KG1 (cell line): ENCODE results near the gene NINL.
"Not testable (repeated sequence)": the region's sequence is repeated elsewhere in the genome, so short reads cannot be mapped to it uniquely, and the experiment has no call there.

Source experiments
- DNase-seq: peaks from one replicate; lab custom pipeline; 2025; lab: John Stamatoyannopoulos, UW

Gene NINL

DNA sequence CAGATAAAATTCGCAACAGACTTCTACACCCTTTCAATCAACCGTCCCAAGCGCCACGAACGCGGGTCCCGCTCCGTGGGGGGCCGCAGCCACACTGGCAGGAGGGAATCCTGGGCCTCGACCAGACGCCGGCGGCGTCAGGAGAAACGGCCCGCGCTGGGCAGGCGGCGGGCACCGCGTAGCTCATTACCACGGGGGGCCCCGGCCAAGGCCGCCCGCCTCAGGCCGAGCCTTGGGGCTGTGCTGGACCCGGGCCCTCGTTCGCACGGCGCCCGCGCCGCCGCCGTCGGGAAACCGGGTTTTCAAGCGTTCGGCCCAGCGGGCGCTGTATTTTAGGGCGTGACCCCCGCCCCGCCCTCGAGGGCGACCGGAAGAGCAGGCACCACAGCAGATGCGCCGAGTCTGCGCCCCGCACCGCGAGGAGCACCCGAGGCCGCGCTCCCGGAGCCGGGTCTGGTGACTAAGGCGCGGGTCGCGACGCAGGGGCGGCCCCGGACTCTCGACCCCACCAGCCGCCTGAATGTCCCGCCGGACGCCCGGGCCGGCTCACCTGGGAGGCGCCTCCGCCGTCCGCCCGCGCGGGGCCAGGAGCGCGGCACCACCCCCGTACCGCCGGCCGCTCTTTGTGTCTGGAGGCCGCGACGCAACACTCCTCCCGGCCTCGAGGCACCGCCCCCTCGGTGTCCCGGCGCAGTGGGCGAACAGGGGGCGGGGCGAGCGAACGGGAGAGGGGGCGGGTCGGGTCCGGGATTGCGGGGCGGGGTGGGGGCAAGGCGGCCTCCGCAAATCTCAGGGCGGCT, at the start of gene NINL:
TSS of gene NINL (minus strand) at position 627 of the 800 bp plus-strand sequence. CDS start 58,944 bp downstream, outside the sequence.
- DNase-seq = no peak

DNA sequence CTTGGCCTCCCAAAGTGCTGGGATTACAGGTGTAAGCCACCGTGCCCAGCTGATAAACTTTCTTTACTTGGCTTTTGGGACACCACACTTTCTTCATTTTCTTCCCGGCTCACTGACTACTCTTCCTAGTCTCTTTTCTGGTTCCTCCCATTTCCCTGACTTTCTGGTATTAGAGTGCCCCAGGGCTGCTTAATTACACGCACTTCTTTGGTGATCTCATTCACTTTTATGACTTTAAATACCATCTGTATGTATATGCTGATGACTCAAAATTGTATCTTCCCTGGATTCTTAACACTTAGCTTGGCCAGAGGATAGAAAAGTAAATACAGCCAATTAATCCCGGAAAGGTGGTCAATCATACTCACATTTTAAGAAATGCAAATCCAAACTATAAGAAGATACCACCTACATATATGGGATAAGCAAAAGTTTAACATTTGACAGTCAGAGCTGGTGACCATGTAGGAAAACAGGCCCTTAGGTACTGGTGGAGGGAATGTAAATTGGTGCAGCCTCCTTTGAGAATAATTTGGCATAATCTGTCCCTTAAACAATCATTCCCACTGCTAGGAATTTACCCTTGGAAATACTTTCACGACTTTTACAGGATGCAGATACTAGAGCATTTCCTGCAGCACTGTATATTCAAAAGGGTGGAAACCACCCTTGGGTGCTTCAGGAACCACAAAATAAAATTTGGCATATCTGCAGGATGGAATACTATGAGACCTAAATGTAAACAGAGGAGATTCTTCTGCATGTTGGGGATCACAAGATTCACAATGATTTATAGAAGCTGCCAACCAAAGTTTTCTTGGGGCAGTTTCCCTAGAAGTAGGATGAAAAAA, 47.8 kb upstream of the NINL start:
- DNase-seq = no peak

DNA sequence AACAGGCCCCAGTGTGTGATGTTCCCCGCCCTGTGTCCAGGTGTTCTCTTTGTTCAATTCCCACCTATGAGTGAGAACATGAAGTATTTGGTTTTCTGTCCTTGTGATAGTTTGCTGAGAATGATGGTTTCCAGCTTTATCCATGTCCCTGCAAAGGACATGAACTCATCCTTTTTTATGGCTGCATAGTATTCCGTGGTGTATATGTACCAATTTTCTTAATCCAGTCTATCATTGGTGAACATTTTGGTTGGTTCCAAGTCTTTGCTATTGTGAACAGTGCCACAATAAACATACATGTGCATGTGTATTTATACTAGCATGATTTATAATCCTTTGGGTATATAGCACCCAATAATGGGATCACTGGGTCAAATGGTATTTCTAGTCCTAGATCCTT, 45.3 kb upstream of the NINL start:
- DNase-seq = not testable (repeated sequence)

DNA sequence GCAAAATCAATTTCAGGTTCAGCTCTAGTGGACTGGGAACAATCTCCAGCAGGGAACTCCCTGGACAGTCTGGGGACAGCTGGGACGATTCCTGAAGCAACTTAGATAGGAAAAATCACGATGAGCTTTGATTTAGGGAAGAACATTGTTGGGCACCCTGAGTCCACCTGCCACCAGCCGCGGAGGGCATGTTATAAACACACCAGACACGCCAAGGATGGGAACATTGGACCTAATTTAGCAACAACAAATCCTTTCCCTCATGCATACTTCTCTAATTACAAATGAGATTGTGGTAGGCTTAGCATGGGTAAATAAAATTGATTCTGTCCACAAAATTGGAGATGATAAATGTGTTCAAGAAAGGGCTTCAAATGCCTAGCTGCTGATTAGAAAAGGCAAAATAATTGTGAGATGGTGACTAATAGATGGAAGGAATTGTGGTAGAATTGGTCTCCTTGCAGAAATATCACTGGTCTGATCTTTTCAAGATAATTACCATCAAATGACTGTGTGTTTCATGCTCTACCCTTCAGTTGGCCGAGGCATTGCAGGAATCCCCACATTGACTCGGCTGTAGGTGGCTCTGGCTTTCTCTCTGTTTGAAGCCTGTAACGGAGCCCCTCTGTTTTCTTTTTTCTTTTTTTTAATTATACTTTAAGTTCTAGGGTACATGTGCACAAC, 44.6 kb upstream of the NINL start:
- no peak for DNase-seq

DNA sequence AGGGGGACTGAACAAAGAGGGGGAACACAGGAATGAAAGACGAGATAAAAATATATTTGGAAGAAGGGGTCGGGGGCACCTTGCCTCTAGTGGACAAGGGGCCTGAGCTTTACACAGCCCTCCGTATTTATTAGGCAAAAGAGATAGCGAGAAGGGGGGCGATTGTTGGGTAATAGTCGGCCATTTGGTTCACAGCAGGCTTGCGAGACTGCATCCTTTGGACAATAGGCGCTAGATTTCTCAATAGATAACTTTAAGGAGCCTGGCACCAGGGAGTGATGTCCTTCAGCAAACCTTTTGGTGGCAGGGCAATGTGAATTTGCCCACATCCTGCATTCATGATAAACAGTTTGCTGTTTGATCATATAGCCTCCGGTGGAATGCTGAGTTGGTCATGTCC, 41.4 kb upstream of the NINL start:
- no peak for DNase-seq

DNA sequence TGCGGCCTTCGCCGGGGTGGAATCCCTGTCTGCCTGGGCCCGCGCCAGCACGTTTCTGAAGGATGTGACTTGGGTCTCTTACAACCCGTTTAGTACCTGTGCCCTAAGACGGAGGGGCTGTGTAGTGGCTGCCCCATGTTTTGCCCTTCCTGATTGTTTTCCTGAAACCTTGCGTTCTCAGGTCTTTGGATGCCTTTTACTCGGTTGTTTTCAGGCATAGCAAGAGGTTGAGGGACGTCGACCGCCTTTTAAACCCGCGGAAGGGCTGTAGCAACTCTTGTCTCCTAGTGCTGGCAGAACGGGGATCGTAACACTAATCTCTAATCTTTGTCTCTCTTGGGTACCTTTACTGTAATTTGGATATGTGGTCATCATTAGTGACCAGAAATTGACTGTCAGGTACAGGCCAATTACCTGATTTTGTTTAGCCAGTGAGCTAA, 39.2 kb upstream of the NINL start:
- peak; percentile 48 for DNase-seq

DNA sequence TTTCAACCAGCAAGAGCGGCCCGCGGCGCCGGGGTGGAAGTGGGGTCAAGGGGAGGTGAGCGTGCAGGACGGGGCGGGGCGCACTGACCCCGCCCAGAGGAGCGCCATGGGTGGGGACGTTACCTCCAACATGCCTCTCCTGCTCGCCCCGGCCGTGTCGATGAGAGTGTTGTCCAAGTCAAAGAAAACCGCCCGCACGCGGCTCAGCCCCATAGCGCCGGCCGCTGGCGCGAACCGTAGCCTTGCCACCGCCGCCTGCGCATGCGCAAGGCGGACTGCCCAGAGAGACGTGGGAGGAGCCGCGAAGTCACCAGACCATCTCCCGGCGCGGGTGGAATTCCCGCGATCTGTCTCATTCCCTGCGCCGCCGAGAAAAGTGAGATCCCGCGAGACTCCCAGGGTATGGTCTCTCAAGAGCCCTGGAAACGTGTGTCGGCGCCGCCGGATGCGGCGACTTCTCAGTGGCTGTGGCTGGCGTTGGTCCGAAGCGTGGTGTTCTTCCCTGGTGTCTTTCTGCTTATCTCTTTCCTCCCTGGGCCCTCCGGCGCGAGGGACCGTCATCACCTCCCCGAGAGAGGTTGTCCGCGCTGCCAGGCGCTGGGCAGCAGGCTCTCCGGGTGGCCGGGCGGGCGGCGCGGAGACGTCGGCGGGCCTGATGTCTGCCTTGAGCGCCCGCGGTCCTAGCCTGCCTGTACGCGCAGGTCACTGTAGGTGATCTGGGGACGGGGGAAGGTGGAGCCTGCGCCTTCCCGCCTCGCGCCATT, 38.6 kb upstream of the NINL start, which contains the start of gene NANP:
TSS of gene NANP (minus strand) at position 279 of the 764 bp plus-strand sequence. CDS start at position 213, 66 bp downstream.
- peak; percentile 91 for DNase-seq

DNA sequence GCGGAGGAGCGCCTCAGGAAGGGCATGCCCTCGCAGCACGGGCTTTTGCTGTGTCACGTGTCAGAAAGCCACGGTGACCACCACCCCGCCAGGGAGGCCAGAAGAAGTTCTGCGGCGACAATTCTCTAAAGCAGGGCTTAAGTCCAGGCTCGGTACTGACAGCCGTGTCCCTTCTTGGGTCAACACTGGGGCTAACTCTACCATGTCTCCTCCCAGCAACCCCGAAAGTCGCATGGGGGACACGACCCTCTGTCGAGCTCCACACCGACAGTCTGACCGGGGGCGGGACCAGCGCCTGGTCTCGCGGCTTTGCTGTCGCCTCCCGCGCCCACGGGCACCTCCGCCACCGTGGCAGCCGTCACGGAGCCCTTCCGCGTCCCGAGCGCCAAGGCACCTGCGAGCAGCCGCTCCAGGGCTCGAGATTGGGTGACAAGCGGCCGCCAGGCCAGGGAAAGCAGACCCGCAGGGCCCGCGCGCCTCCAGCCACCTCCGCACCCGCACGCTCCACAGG, 37.9 kb upstream of the NINL start:
- no peak for DNase-seq

DNA sequence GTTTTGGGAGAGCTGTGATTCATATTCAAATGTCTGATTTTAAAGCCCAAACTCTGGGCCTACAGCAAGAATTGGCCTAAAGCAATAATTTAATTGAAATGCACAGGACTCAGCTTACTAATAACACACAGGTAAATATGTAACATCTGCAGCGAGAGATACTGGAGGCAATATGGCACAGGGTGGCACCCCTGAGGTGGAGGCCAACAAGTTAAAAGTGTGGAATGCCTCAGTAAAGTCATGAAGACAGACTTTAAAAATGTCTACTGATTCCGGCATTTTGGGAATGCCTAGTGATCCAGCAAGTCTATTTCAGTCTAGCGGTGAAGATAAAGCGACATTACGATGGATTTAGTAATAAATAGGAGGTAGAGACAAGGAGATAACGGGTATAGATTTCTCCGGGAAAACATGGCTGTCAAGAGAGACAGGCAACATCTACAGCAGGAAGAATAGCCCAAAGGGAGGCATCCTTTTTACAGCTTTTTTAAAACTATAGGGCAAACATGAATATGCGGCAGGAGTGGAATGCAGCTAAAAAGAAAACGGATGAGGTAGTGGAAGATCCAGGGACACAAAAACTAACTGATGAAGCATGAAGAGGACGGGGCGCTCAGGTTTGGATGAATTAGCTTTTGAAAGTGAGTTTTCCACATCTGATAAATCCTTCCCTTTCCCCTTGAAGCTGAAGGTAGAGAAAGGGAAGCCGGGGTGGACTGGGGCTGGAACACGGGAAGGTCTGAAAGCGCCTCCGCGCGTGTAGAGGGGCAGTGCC, 37.3 kb upstream of the NINL start:
- no peak for DNase-seq

DNA sequence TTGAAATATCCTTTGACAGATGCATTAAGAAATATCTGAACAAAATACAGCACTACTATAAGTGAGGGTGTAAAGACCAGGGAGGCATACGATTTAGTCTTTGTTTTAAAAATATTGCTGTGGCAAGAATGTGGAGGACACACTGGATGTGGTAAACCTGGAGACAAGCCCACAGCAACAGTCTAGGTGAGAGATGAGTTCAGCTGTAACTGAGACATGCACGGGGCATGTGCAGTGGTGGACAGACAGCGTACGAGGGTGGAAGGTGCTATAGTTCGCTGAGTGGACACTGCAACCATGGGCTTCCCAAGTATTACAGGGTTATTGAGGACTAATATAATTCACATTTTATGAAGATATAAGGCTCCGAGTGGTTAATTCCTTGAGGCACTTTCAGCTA, 36.7 kb upstream of the NINL start:
- DNase-seq = no peak

DNA sequence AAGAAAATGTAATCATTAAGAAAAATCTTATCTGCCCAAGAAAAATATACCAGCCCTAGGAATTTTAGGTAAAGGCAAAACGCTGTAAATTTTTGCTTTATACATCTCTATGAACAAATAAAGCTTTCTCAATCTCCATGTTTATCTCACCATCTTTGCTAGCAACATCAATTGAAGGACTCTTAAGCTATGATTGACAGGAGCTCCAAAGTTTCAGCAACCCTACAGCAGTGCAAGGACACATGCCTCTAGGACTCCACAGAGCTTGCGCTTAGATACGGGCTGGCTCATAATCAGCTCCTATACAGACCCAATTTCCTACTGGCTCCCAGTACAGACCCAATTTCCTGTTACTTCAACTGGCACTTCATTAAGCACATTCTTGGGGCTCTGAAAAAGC, 34.2 kb upstream of the NINL start:
- DNase-seq = no peak

DNA sequence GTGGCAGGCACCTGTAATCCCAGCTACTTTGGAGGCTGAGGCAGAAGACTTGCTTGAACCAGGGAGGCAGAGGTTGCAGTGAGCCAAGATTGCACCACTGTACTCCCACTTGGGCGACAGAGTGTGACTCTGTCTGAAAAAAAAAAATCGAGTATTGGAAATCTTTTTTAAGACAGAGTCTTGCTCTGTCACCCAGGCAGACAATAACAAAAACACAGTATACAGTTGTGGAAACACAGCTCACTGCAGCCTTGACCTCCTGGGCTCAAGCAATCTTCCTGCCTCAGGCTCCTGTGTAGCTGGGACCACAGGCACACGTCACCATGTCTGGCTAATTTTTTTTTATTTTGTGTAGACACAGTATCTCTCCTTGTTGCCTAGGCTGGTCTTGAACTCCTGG, 23.4 kb upstream of the NINL start:
- DNase-seq = no peak

DNA sequence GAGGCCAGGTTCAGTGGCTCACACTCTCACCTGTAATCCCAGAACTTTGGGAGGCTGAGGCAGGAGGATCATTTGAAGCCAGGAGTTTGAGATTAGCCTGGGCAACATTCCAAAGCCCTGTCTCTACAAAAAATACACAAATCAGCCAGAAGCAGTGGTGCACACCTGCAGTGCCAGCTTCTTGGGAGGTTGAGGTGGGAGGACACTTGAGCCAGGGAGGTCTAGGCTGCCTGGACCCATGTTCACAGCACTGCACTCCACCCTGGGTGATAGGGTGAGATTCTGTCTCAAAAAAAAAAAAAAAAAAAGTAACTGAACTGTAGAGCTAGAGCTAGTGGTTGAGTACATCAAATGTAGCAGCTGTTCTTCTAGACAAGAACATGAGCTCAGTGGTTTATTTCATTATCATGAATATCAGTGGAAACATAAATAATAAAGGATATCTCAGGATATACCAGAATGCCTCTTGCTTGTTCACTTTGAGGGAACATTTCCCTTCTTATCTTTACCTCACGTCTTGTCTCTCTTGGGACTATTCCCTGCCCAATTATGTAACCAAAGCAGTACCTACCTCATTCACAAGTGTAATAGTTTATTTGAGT, 20.9 kb upstream of the NINL start:
- DNase-seq = no peak

DNA sequence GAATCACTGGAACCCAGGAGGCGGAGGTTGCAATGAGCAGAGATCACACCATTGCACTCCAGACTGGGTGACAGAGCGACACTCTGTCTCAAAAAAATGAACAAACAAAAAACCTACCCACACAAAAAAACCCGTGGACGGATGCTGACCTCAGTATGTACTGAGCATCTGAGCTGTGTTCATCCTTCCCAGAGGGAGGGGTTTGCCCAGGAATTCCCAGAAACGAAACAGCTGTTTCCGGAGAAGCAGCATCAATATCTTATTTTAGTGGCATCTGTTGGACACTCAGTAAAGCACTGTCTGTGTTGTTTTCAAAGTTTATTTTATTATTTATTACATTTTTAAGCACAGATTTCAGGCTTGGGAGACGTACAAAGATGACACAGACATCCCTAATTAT, 19.8 kb upstream of the NINL start:
- DNase-seq = no peak

DNA sequence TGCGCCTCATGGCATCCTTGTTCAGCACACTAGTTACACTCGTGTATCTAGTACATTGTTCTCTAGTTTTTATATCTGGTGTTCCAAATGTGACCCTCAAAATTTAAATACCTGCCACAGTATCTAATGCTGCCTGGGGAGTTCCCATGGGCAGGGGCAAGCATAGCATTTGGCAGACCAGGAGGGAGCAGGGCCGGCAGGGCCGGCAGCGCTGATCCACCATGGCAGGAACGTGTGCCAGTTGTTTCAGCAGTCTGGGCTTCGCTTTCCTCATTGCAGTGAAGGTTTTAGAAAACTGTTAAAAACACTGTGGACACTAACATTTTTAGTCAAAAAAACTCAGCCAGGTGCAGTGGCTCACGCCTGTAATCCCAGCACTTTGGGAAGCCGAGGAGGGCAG, 19.3 kb upstream of the NINL start:
- no peak for DNase-seq

DNA sequence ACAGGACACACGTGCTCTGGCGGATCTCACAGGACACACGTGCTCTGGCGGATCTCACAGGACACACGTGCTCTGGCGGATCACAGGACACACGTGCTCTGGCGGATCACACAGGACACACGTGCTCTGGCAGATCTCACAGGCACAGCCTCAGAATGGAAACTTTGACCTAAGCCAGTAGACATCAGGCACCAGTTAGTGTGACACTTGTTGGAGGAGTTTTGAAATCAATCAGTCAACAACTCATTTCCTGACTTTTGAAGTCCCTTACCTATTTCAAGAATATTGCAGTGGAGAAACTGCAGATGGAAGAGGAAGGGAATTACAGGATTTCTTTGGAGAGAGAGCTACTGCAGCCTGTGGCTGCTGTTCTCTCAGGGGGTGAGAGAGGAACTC, 17.6 kb upstream of the NINL start:
- not testable (repeated sequence) for DNase-seq

DNA sequence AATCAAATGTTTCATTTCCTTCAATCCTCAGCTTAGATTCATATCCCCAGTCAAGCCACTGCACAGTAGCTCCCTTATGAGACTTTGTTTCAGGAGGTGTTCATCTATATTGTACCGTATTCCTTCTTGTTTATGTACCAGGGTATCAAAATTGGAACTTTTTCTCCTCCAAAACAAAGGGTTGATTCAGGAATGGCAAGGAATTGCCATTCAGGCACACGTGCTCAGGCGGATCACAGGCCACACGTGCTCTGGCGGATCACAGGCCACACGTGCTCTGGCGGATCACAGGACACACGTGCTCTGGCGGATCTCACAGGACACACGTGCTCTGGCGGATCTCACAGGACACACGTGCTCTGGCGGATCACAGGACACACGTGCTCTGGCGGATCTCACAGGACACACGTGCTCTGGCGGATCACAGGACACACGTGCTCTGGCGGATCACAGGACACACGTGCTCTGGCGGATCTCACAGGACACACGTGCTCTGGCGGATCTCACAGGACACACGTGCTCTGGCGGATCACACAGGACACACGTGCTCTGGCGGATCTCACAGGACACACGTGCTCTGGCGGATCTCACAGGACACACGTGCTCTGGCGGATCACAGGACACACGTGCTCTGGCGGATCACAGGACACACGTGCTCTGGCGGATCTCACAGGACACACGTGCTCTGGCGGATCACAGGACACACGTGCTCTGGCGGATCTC, 17.0 kb upstream of the NINL start:
- DNase-seq = not testable (repeated sequence)

DNA sequence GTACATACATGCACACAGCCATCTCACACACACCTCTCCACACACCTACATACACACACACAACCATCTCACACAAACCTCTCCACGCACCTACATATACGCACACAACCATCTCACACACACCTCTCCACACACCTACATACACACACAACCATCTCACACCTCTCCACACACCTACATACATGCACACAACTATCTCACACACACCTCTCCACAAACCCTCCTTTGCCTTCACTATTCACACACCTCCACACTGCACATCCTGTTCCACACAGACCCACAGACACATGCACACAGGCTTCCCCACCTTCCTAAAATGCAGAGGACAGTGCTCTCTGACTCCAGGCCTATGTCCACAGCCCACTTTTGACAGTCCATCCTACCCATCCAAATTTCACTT, 16.3 kb upstream of the NINL start:
- no peak for DNase-seq

DNA sequence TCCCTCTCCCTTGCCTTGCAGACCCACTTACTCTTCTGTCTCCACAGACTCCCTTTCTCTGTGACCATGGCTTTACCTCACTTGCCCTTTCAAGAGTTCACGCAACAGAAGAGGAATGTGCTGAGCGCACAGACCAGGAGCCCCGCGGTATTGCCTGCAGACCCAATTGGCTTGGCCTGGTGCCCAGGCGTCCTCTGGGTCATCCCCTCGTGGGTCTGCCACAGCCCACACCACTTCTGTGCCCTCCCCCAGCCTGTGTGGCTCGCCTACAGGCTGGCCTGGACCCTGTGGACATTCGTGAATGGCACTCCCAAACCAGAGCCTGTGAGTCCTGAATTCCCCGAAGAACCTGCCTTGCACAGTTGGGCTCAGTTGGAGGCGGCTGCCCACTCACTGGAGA, 15.3 kb upstream of the NINL start:
- DNase-seq = no peak
